ENCODE results near the gene ACTR2. TPM values are rescaled to one million over a fixed set of nuclear protein-coding genes. Genes with fewer than 3 reads are reported as not detected.

ACTR2 gene
- total and polyA plus RNA-seq, 9 of the 15 experiments (the other 6 are each of a cell fraction or from before 2014, with no cell fraction given) = 47.3 to 239 (median 108) TPM

- TF ChIP-seq TSHZ1 (CRISPR knock-in tag; IDR thresholded peaks at IDR 0.05) = no peak
- TF ChIP-seq CBFA2T2 (conservative IDR thresholded peaks at IDR 0.05) = no peak
- no peak for TF ChIP-seq MAZ (CRISPR knock-in tag; conservative IDR thresholded peaks at IDR 0.05 in 1 of 2, IDR thresholded peaks at IDR 0.05 in 1 of 2)
- no peak for TF ChIP-seq ZNF551 (CRISPR knock-in tag; IDR thresholded peaks at IDR 0.05)
- TF ChIP-seq C11orf30 (IDR thresholded peaks at IDR 0.05; ENCODE audit: low read depth) = no peak
- TF ChIP-seq SMC3 (conservative IDR thresholded peaks at IDR 0.05; ENCODE audit: insufficient read depth, low read depth, low read length) = no peak
- no peak for TF ChIP-seq TAL1 (IDR thresholded peaks at IDR 0.05)
- no peak for TF ChIP-seq HIVEP1 (CRISPR knock-in tag; IDR thresholded peaks at IDR 0.05)
- TF ChIP-seq GTF2B (IDR thresholded peaks at IDR 0.05; ENCODE audit: extremely low read depth, insufficient read length) = no peak
- no peak for TF ChIP-seq SMAD1 (IDR thresholded peaks at IDR 0.05; ENCODE audit: low read depth, low read length, partially characterized antibody)
- TF ChIP-seq NRF1 (conservative IDR thresholded peaks at IDR 0.05 in 1 of 2, IDR thresholded peaks at IDR 0.05 in 1 of 2) = no peak
Observed at GRCh38 chr2:65263986-65264385, 36.4 kb downstream of the ACTR2 start (continued).

All from K562 (cell line).